ENCODE measurements around the gene BNIP3.

The BNIP3 gene

GRCh38 chr10:131981429-131982184, at the start of gene BNIP3:
Gene BNIP3 (minus strand): TSS chr10:131981923. CDS start chr10:131981806, 117 bp downstream.
- peak; percentile 96 for DNase-seq (ENCODE audit: low spot score)

GRCh38 chr10:132030898-132031463, 49.3 kb upstream of the BNIP3 start:
- DNase-seq (ENCODE audit: low spot score) = no peak

- DNase-seq (ENCODE audit: low spot score) = no peak
Measured at GRCh38 chr10:132028706-132029105, 47.0 kb upstream of the BNIP3 start.

GRCh38 chr10:132027423-132027983, 45.8 kb upstream of the BNIP3 start:
- DNase-seq (ENCODE audit: low spot score) = no peak

- peak; percentile 68 for DNase-seq (ENCODE audit: low spot score)
Measured at GRCh38 chr10:132023092-132023811, 41.5 kb upstream of the BNIP3 start.

GRCh38 chr10:132022241-132022640, 40.5 kb upstream of the BNIP3 start:
- no peak for DNase-seq (ENCODE audit: low spot score)

- no peak for DNase-seq (ENCODE audit: low spot score)
Measured at GRCh38 chr10:132021504-132022143, 39.9 kb upstream of the BNIP3 start.

GRCh38 chr10:132021046-132021445, 39.3 kb upstream of the BNIP3 start:
- DNase-seq (ENCODE audit: low spot score) = no peak

GRCh38 chr10:132020456-132020855, 38.7 kb upstream of the BNIP3 start:
- no peak for DNase-seq (ENCODE audit: low spot score)

GRCh38 chr10:132019366-132019765, 37.6 kb upstream of the BNIP3 start:
- DNase-seq (ENCODE audit: low spot score) = no peak

GRCh38 chr10:132018446-132018845, 36.7 kb upstream of the BNIP3 start:
- no peak for DNase-seq (ENCODE audit: low spot score)

GRCh38 chr10:132016514-132016913, 34.8 kb upstream of the BNIP3 start:
- DNase-seq (ENCODE audit: low spot score) = no peak

- DNase-seq (ENCODE audit: low spot score) = no peak
Measured at GRCh38 chr10:132011445-132011844, 29.7 kb upstream of the BNIP3 start.

GRCh38 chr10:132011024-132011423, 29.3 kb upstream of the BNIP3 start:
- DNase-seq (ENCODE audit: low spot score) = no peak

- DNase-seq (ENCODE audit: low spot score) = no peak
Measured at GRCh38 chr10:132010483-132010882, 28.8 kb upstream of the BNIP3 start.

- DNase-seq (ENCODE audit: low spot score) = no peak
Measured at GRCh38 chr10:132009575-132009974, 27.9 kb upstream of the BNIP3 start.

- no peak for DNase-seq (ENCODE audit: low spot score)
Measured at GRCh38 chr10:132007681-132008080, 26.0 kb upstream of the BNIP3 start.

GRCh38 chr10:132006966-132007365, 25.2 kb upstream of the BNIP3 start:
- DNase-seq (ENCODE audit: low spot score) = no peak

GRCh38 chr10:132005147-132005546, 23.4 kb upstream of the BNIP3 start:
- no peak for DNase-seq (ENCODE audit: low spot score)

- DNase-seq (ENCODE audit: low spot score) = no peak
Measured at GRCh38 chr10:132004052-132004451, 22.3 kb upstream of the BNIP3 start.

GRCh38 chr10:132003282-132003924, 21.7 kb upstream of the BNIP3 start:
- DNase-seq (ENCODE audit: low spot score) = no peak

GRCh38 chr10:132002004-132002403, 20.3 kb upstream of the BNIP3 start:
- DNase-seq (ENCODE audit: low spot score) = no peak
